Neural crest cell (in vitro differentiated cells): ENCODE measurements around the gene NOL11. TPM values are rescaled to one million over a fixed set of nuclear protein-coding genes. Genes with fewer than 3 reads are reported as not detected.
"Not testable (repeated sequence)": the region's sequence is repeated elsewhere in the genome, so short reads cannot be mapped to it uniquely, and the experiment has no call there.

Source experiments
- DNase-seq: peaks from one replicate; pipeline ENCODE4 v3.0.0; 2021; ENCODE audit warnings: low read depth, mixed read lengths, low spot score
- H3K27ac Mint-ChIP-seq: one replicate; pipeline ENCODE4 v1.8.0; 2021; ENCODE audit warnings: mild to moderate bottlenecking, mixed read lengths; ENCODE audit not compliant: unreplicated experiment
- H3K27me3 Mint-ChIP-seq: 2 replicates; pipeline ENCODE4 v1.8.0; 2021; ENCODE audit warnings: low read depth, mild to moderate bottlenecking, mixed read lengths
- H3K36me3 Mint-ChIP-seq: 2 replicates; pipeline ENCODE4 v1.8.0; 2021; ENCODE audit warnings: low read depth, mild to moderate bottlenecking, mixed read lengths
- H3K4me1 Mint-ChIP-seq: 2 replicates; pipeline ENCODE4 v1.8.0; 2021; ENCODE audit warnings: mixed read lengths
- H3K4me3 Mint-ChIP-seq: one replicate; pipeline ENCODE4 v1.8.0; 2021; ENCODE audit warnings: mild to moderate bottlenecking, mixed read lengths
- H3K9me3 Mint-ChIP-seq: 2 replicates; pipeline ENCODE4 v1.8.0; 2021; ENCODE audit warnings: mixed read lengths
- total RNA-seq: library from RNA; stranded (reverse); gene quantifications from 2 replicates; pipeline ENCODE4 v1.2.1, GENCODE V29; 2021
- TF ChIP-seq, protein P1 (sequence below): fragments of 200-600 bp; sonication (generic); conservative IDR thresholded peaks from 2 replicates; pipeline ENCODE4 v1.5.0; 2021; ENCODE audit warnings: antibody characterized with exemption, mild to moderate bottlenecking

The NOL11 gene
- total RNA-seq, 1 donor from 2014 or later: 88.7 TPM

DNA sequence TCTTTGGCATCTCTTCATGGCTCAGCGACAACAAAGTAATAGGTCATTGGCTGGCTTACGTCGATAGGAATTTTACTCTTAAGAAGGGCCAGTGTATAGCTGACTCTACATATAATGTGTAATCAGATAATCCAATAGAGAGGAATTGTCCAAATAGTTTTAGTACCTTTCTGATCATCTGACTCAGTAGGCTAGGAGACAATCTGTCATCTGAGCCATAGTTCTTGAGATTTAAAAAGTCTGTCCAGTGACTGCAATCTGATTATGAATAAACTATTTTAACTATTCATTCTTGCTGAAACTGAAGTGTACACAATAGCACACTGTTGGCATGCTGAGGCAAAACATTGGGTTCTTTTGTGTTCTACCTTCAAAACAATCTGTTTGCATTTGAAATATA, 21.4 kb upstream of the NOL11 start:
- H3K4me1 Mint-ChIP-seq: peaks cover 14% of the 10 kb centered on the region
- DNase-seq: no peak
- no peaks in the 10 kb centered on the region for H3K9me3 Mint-ChIP-seq

DNA sequence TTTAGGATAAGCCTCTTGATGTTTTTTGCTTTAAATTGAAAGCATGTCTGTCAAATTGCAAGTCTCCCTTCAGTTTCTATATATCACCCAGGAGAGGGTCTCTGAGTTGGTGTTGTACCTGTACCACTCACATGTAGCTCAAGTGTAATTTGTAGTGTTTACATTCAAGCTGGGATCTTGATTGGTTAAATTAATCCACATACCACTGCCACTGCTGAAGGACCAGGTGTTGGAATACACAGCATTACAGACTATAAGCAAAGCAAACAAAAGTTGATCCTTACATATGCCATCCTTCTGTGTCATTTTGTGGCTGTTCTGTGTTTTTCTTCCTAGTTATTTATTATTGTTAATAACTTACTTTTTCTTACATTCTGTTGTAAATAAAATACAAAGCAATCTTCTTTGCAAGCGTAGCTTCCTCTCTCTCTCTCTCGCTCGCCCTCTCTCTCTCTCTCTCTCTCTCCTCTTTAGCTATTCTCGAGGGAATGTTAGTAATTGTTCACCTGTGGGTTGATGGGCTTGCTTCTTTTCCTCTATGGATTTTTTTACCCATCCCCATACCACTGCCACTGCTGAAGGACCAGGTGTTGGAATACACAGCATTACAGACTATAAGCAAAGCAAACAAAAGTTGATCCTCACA, 20.8 kb upstream of the NOL11 start:
- H3K36me3 Mint-ChIP-seq: peaks cover 2% of the 10 kb centered on the region
- DNase-seq: no peak
- no peaks in the 10 kb centered on the region for H3K9me3 Mint-ChIP-seq
- peaks cover 14% of the 10 kb centered on the region for H3K4me1 Mint-ChIP-seq
- no peaks in the 10 kb centered on the region for H3K27me3 Mint-ChIP-seq
- H3K27ac Mint-ChIP-seq: peak overlapping the region; percentile 65
- no peak overlapping the region for H3K4me3 Mint-ChIP-seq
- TF ChIP-seq, protein P1, sequence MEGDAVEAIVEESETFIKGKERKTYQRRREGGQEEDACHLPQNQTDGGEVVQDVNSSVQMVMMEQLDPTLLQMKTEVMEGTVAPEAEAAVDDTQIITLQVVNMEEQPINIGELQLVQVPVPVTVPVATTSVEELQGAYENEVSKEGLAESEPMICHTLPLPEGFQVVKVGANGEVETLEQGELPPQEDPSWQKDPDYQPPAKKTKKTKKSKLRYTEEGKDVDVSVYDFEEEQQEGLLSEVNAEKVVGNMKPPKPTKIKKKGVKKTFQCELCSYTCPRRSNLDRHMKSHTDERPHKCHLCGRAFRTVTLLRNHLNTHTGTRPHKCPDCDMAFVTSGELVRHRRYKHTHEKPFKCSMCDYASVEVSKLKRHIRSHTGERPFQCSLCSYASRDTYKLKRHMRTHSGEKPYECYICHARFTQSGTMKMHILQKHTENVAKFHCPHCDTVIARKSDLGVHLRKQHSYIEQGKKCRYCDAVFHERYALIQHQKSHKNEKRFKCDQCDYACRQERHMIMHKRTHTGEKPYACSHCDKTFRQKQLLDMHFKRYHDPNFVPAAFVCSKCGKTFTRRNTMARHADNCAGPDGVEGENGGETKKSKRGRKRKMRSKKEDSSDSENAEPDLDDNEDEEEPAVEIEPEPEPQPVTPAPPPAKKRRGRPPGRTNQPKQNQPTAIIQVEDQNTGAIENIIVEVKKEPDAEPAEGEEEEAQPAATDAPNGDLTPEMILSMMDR: no peak

More for the DNA sequence above, 21.4 kb upstream of the NOL11 start:
- Mint-ChIP-seq H3K36me3 (peaks cover 2% of the 10 kb centered on the region), H3K27ac (no peak overlapping the region), H3K4me3 (no peak overlapping the region), H3K27me3 (no peaks in the 10 kb centered on the region)
- TF ChIP-seq, protein P1: no peak

DNA sequence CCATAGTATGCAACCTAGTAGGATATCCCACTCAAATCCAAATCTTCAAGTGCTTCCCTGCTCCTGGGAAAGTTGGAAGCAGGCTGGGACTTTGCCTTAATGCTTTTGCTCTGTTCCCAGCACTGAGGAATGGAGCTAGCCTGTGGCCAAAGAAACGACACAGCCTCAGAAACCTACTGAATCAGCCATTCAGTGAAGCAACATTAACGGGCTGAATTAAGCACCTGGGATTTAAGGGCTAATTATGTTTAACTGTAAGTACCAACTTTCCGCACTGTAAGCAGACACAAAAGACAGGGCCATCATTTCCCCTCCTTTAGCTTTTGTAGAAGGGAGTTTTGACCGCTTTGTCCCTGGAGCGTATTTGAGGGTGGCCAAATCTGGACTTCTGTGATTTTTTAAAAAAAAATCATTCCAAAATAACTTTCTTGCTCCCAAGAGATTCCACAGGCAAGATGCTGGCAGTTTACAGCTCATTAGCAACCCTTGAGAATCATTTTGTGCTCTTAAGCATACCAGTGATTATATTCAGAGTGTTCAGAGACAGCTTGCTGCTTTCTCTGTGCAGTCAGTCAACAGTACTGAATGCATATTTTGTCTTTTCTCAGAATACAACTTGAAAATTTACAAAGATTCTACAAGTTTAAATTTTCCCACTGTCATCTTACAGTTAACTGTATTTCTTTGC, 17.6 kb upstream of the NOL11 start:
- H3K27me3 Mint-ChIP-seq: no peaks in the 10 kb centered on the region
- H3K36me3 Mint-ChIP-seq: no peaks in the 10 kb centered on the region
- H3K9me3 Mint-ChIP-seq: no peaks in the 10 kb centered on the region
- no peak overlapping the region for H3K27ac Mint-ChIP-seq
- no peak overlapping the region for H3K4me3 Mint-ChIP-seq
- no peak for DNase-seq
- TF ChIP-seq, protein P1: no peak
- H3K4me1 Mint-ChIP-seq: peaks cover 14% of the 10 kb centered on the region

DNA sequence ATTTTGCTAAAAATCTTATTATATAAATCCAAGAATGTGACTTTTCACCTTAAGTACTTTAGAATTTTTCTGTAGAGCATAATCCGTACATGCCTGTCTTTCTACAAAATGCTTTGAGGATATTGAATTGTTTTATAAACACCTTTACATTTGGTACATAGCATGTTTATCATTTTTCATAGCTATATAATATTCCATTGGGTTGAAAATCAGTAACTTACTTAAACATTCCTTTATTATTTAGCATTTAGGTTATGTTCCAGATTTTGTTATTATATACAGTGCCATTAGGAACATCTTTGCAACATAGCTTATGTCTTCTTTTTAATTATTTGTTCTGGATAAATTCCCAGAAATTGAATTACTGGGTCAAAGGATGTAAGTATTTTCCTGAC, 17.0 kb upstream of the NOL11 start:
- H3K9me3 Mint-ChIP-seq: no peaks in the 10 kb centered on the region

DNA sequence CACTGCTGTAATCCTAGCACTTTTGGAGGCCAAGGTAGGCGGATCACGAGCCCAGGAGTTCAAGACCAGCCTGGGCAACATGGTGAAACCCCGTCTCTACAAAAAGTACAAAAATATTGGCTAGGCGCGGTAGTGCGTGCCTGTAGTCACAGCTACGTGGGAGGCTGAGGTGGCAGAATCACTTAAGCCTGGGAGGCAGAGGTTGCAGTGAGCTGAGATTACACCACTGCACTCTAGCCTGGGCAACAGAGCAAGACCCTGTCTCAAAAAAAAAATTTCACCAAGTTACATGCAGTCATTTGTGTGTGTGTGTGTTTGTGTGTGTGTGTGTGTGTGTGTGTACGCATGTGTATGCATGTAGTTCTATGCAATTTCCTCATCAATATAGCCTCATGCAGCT, 14.9 kb upstream of the NOL11 start:
- not testable (repeated sequence) for DNase-seq, H3K27me3 Mint-ChIP-seq, H3K4me3 Mint-ChIP-seq, H3K4me1 Mint-ChIP-seq, H3K9me3 Mint-ChIP-seq, H3K27ac Mint-ChIP-seq, H3K36me3 Mint-ChIP-seq

More for the DNA sequence above, 17.0 kb upstream of the NOL11 start:
- Mint-ChIP-seq H3K4me3 (no peak overlapping the region), H3K4me1 (peaks cover 14% of the 10 kb centered on the region), H3K27me3 (no peaks in the 10 kb centered on the region), H3K36me3 (no peaks in the 10 kb centered on the region), H3K27ac (no peak overlapping the region)
- DNase-seq: no peak
- TF ChIP-seq, protein P1: no peak

DNA sequence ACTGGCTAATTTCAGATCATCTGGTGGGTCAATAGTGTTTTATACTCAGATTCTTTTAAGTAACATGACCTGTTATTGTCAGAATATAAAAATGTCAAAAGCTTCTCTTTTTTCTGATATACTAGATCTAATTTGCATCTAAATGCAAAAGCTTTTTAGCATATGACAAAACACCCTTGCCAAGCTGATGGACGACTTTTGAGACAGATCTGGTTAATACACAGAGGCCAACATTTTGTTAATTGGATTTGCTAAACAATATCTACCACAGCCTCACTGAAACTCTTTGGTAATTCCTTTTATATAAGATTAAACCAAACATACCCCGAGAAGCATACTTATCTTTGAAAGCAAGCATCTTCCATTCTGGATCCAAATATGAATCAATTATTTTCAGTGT, 10.3 kb upstream of the NOL11 start:
- H3K36me3 Mint-ChIP-seq: no peaks in the 10 kb centered on the region
- DNase-seq: no peak
- no peaks in the 10 kb centered on the region for H3K9me3 Mint-ChIP-seq
- no peak overlapping the region for H3K4me3 Mint-ChIP-seq
- H3K4me1 Mint-ChIP-seq: peaks cover 6% of the 10 kb centered on the region
- no peaks in the 10 kb centered on the region for H3K27me3 Mint-ChIP-seq
- no peak overlapping the region for H3K27ac Mint-ChIP-seq
- TF ChIP-seq, protein P1: no peak
